ENCODE measurements around the gene PDZRN3. TPM values are rescaled to one million over a fixed set of nuclear protein-coding genes. Genes with fewer than 3 reads are reported as not detected.

The PDZRN3 gene
- total RNA-seq, 1 experiment from 2014 or later, result 12.5 TPM

GRCh38 chr3:73352841-73353645, 271.7 kb downstream of the PDZRN3 start:
- Mint-ChIP-seq H3K4me1 (ENCODE audit: low read depth, unreplicated experiment) (no peaks in the 10 kb centered on the region), H3K9me3 (ENCODE audit: unreplicated experiment) (no peaks in the 10 kb centered on the region), H3K36me3 (ENCODE audit: insufficient read depth, unreplicated experiment) (no peaks in the 10 kb centered on the region), H3K4me3 (ENCODE audit: unreplicated experiment) (no peak overlapping the region), H3K27ac (ENCODE audit: unreplicated experiment) (no peak overlapping the region), H3K27me3 (ENCODE audit: insufficient read depth, unreplicated experiment) (peaks cover 11% of the 10 kb centered on the region)
- no peak for TF ChIP-seq CTCF (IDR thresholded peaks at IDR 0.05; ENCODE audit: insufficient read depth in 1 of 2, low read depth in 1 of 2, low read length in 1 of 2, severe bottlenecking in 1 of 2, unreplicated experiment in 1 of 2)
- no TSS peak for BruUV-seq (replicated peaks)
- intact Hi-C loops (cut with micrococcal nuclease; ENCODE audit: unreplicated experiment), result no loop called here
- no peaks in the 10 kb centered on the region for H3K9me3 ChIP-seq
- H3K4me3 ChIP-seq (ENCODE audit: low read depth, low read length), result no peak overlapping the region
- H3K4me1 ChIP-seq, result no peaks in the 10 kb centered on the region
- no peak for DNase-seq
- no peaks in the 10 kb centered on the region for H3K36me3 ChIP-seq (ENCODE audit: control insufficient read depth, insufficient read depth, low read length)
- POLR2A ChIA-PET, result no interaction called here
- CTCF ChIA-PET, result interaction anchor here (0.7 kb wide), 1 partner anchor 15 kb away, joined by 3 read pairs; no protein-coding TSS in a partner anchor
- no peaks in the 10 kb centered on the region for H3K27me3 ChIP-seq (replicated peaks; ENCODE audit: control insufficient read depth, insufficient read depth, low read length)

- no peak overlapping the region for H3K4me3 ChIP-seq (ENCODE audit: low read depth, low read length)
- no TSS peak for BruUV-seq (replicated peaks)
- no peaks in the 10 kb centered on the region for H3K36me3 ChIP-seq (ENCODE audit: control insufficient read depth, insufficient read depth, low read length)
- Mint-ChIP-seq H3K27me3 (ENCODE audit: insufficient read depth, unreplicated experiment) (peaks cover 11% of the 10 kb centered on the region), H3K4me3 (ENCODE audit: unreplicated experiment) (no peak overlapping the region), H3K9me3 (ENCODE audit: unreplicated experiment) (no peaks in the 10 kb centered on the region), H3K27ac (ENCODE audit: unreplicated experiment) (no peak overlapping the region), H3K4me1 (ENCODE audit: low read depth, unreplicated experiment) (no peaks in the 10 kb centered on the region), H3K36me3 (ENCODE audit: insufficient read depth, unreplicated experiment) (no peaks in the 10 kb centered on the region)
- ChIA-PET POLR2A (no interaction called here), CTCF (no interaction called here)
- no peak for TF ChIP-seq CTCF (IDR thresholded peaks at IDR 0.05; ENCODE audit: insufficient read depth in 1 of 2, low read depth in 1 of 2, low read length in 1 of 2, severe bottlenecking in 1 of 2, unreplicated experiment in 1 of 2)
- DNase-seq, result no peak
- H3K27me3 ChIP-seq (replicated peaks; ENCODE audit: control insufficient read depth, insufficient read depth, low read length), result no peaks in the 10 kb centered on the region
- H3K9me3 ChIP-seq, result no peaks in the 10 kb centered on the region
- H3K4me1 ChIP-seq, result no peaks in the 10 kb centered on the region
- intact Hi-C loops (cut with micrococcal nuclease; ENCODE audit: unreplicated experiment), result no loop called here
Measured at GRCh38 chr3:73351423-73352071, 273.2 kb downstream of the PDZRN3 start.

- H3K9me3 Mint-ChIP-seq (ENCODE audit: unreplicated experiment), result no peaks in the 10 kb centered on the region
- no peak for DNase-seq
- TF ChIP-seq CTCF (IDR thresholded peaks at IDR 0.05; ENCODE audit: insufficient read depth in 1 of 2, low read depth in 1 of 2, low read length in 1 of 2, severe bottlenecking in 1 of 2, unreplicated experiment in 1 of 2), result no peak
- Histone ChIP-seq H3K9me3 (no peaks in the 10 kb centered on the region), H3K27me3 (replicated peaks; ENCODE audit: control insufficient read depth, insufficient read depth, low read length) (no peaks in the 10 kb centered on the region), H3K36me3 (ENCODE audit: control insufficient read depth, insufficient read depth, low read length) (no peaks in the 10 kb centered on the region), H3K4me1 (no peaks in the 10 kb centered on the region), H3K4me3 (ENCODE audit: low read depth, low read length) (no peak overlapping the region)
- H3K4me3 Mint-ChIP-seq (ENCODE audit: unreplicated experiment), result no peak overlapping the region
- H3K4me1 Mint-ChIP-seq (ENCODE audit: low read depth, unreplicated experiment), result no peaks in the 10 kb centered on the region
- H3K27ac Mint-ChIP-seq (ENCODE audit: unreplicated experiment), result no peak overlapping the region
- intact Hi-C loops (cut with micrococcal nuclease; ENCODE audit: unreplicated experiment), result no loop called here
- H3K36me3 Mint-ChIP-seq (ENCODE audit: insufficient read depth, unreplicated experiment), result no peaks in the 10 kb centered on the region
- no TSS peak for BruUV-seq (replicated peaks)
- POLR2A ChIA-PET, result no interaction called here
- H3K27me3 Mint-ChIP-seq (ENCODE audit: insufficient read depth, unreplicated experiment), result peaks cover 14% of the 10 kb centered on the region
- CTCF ChIA-PET, result no interaction called here
Measured at GRCh38 chr3:73350996-73351395, 273.7 kb downstream of the PDZRN3 start.
